ENCODE results near the gene KRTAP10-1. TPM values are rescaled to one million over a fixed set of nuclear protein-coding genes. Genes with fewer than 3 reads are reported as not detected.
A peak's percentile ranks its signal among the peaks of the same experiment; 100 is the strongest.

Gene KRTAP10-1
- total and polyA plus RNA-seq, 2 of the 13 experiments (the other 11 are each of a cell fraction or from before 2014, with no cell fraction given): not detected

- 0% methylated on average over 6 of the region's 16 CpGs for WGBS (ENCODE audit: low lambda C conversion rate)
- intact Hi-C loops (cut with micrococcal nuclease; ENCODE audit: unreplicated experiment): no loop called here
- TF ChIP-seq ZNF747 (CRISPR knock-in tag; IDR thresholded peaks at IDR 0.05; ENCODE audit: borderline replicate concordance) (0 out of 2 replicates have a peak, but pooled peaks have one; percentile 79), PRDM4 (CRISPR knock-in tag; IDR thresholded peaks at IDR 0.05; ENCODE audit: borderline replicate concordance) (no peak), TBX3 (IDR thresholded peaks at IDR 0.05; ENCODE audit: borderline replicate concordance) (peak; percentile 13; the same call in 1 of the 2 replicates), ZBTB3 (CRISPR knock-in tag; IDR thresholded peaks at IDR 0.05; ENCODE audit: borderline replicate concordance, low read depth) (no peak), KDM3A (CRISPR knock-in tag; IDR thresholded peaks at IDR 0.05; ENCODE audit: low read depth) (no peak), ZNF142 (CRISPR knock-in tag; IDR thresholded peaks at IDR 0.05) (0 out of 2 replicates have a peak, but pooled peaks have one; percentile 14), ZMYM2 (CRISPR knock-in tag; IDR thresholded peaks at IDR 0.05) (peak; percentile 63; the same call in 1 of the 2 replicates), ZNF441 (CRISPR knock-in tag; IDR thresholded peaks at IDR 0.05; ENCODE audit: borderline replicate concordance) (no peak), ATF1 (CRISPR knock-in tag; IDR thresholded peaks at IDR 0.05) (peak; percentile 64), E2F5 (CRISPR knock-in tag; conservative IDR thresholded peaks at IDR 0.05) (no peak; the same call in 1 of the 2 replicates)
- TF ChIP-seq, protein P1, sequence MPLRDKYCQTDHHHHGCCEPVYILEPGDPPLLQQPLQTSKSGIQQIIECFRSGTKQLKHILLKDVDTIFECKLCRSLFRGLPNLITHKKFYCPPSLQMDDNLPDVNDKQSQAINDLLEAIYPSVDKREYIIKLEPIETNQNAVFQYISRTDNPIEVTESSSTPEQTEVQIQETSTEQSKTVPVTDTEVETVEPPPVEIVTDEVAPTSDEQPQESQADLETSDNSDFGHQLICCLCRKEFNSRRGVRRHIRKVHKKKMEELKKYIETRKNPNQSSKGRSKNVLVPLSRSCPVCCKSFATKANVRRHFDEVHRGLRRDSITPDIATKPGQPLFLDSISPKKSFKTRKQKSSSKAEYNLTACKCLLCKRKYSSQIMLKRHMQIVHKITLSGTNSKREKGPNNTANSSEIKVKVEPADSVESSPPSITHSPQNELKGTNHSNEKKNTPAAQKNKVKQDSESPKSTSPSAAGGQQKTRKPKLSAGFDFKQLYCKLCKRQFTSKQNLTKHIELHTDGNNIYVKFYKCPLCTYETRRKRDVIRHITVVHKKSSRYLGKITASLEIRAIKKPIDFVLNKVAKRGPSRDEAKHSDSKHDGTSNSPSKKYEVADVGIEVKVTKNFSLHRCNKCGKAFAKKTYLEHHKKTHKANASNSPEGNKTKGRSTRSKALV (CRISPR knock-in tag; IDR thresholded peaks at IDR 0.05): no peak
Observed at GRCh38 chr21:44505673-44506278, 34.2 kb downstream of the KRTAP10-1 start.

More at GRCh38 chr21:44505673-44506278, 34.2 kb downstream of the KRTAP10-1 start:
- Histone ChIP-seq H2AFZ (ENCODE audit: low read length) (no peak overlapping the region), H3K4me3 (replicated peaks in 1 of 3; ENCODE audit: insufficient read depth in 1 of 3, low read depth in 2 of 3, low read length in 3 of 3) (peak overlapping the region; percentile 57 to 77 (median 67)), H3K9ac (ENCODE audit: insufficient read depth, low read depth, low read length) (peak overlapping the region; percentile 83), H3K27ac (ENCODE audit: extremely low read length, insufficient read depth, low read length) (peak overlapping the region; percentile 91), H4K20me1 (ENCODE audit: insufficient read depth, low read length) (no peaks in the 10 kb centered on the region), H3K4me2 (ENCODE audit: low read depth, low read length) (peak overlapping the region; percentile 98), H3K36me3 (replicated peaks in 1 of 2; ENCODE audit: control insufficient read depth in 1 of 2, insufficient read depth in 2 of 2, low read length in 2 of 2) (peaks cover 7 to 12% of the 10 kb centered on the region in 2 experiments; a peak in 4 of 5 replicates), H3K9me3 (ENCODE audit: low read length) (no peaks in the 10 kb centered on the region), H3K4me1 (ENCODE audit: insufficient read depth, low read length) (peaks cover 49% of the 10 kb centered on the region), H3K79me2 (ENCODE audit: insufficient read depth, low read length) (peaks cover 25% of the 10 kb centered on the region), H3K27me3 (ENCODE audit: control insufficient read depth in 1 of 2, insufficient read depth in 2 of 2, low read length in 2 of 2) (no peaks in the 10 kb centered on the region; a peak in 1 of 5 replicates)
- ATAC-seq: peak; percentile 78
- BruUV-seq (replicated peaks): TSS peak; percentile 78
- in situ Hi-C loops (cut with HindIII; ENCODE audit: extremely low pct_ligation_motif_present, low pct_unique_long_range_greater_than_20kb): loop anchor here (5.0 kb wide), 1 partner anchor 232 kb away; no protein-coding TSS in a partner anchor
- DNase-seq (ENCODE audit: low spot score): peak; percentile 97
- CTCF ChIA-PET (ENCODE audit: low intra/inter-chr PET ratio, low total read pairs): no interaction called here
- POLR2A ChIA-PET: interaction anchor here (0.6 to 3.0 kb wide), 19 partner anchors 9 to 422 kb away, joined by 3 to 49 read pairs (median 5); partner anchors contain the start of genes CFAP410, PFKL and UBE2G2
- FAIRE-seq: peak; percentile 99

Measured in HepG2 (cell line).